Measurements from ENCODE around the gene PCDH11X.
A peak's percentile ranks its signal among the peaks of the same experiment; 100 is the strongest.
"Not testable (repeated sequence)": the region's sequence is repeated elsewhere in the genome, so short reads cannot be mapped to it uniquely, and the experiment has no call there.

The PCDH11X gene

GRCh38 chrX:91779135-91779534 lies at the start of gene PCDH11X:
TSS of gene PCDH11X (plus strand) at chrX:91779375. CDS start at chrX:91835505, 56,130 bp downstream.
- DNase-seq, result peak; percentile 50

GRCh38 chrX:91747446-91747845 lies 31.7 kb upstream of the PCDH11X start:
- not testable (repeated sequence) for DNase-seq

GRCh38 chrX:91753022-91753421 lies 26.2 kb upstream of the PCDH11X start:
- DNase-seq, result not testable (repeated sequence)

GRCh38 chrX:91770619-91771488 lies 8.3 kb upstream of the PCDH11X start:
- not testable (repeated sequence) for DNase-seq

- not testable (repeated sequence) for DNase-seq
Measured at GRCh38 chrX:91773943-91774342, 5.2 kb upstream of the PCDH11X start.

- DNase-seq, result not testable (repeated sequence)
Measured at GRCh38 chrX:91780008-91780407, 833 bp downstream of the PCDH11X start.

- not testable (repeated sequence) for DNase-seq
Measured at GRCh38 chrX:91780698-91781097, 1.5 kb downstream of the PCDH11X start.

GRCh38 chrX:91781553-91782298 lies 2.6 kb downstream of the PCDH11X start:
- not testable (repeated sequence) for DNase-seq

- DNase-seq, result not testable (repeated sequence)
Measured at GRCh38 chrX:91782825-91783224, 3.6 kb downstream of the PCDH11X start.

- DNase-seq, result not testable (repeated sequence)
Measured at GRCh38 chrX:91817537-91817936, 38.4 kb downstream of the PCDH11X start.

- not testable (repeated sequence) for DNase-seq
Measured at GRCh38 chrX:91825321-91825720, 46.1 kb downstream of the PCDH11X start.
